SU-DHL-6 (cell line): ENCODE data around the gene UGT1A10.

ENCODE experiments used
- H2AFZ ChIP-seq: fragments of 200-600 bp; sonication (generic); 2 replicates; pipeline ENCODE4 v1.6.1; 2014; ENCODE audit warnings: low read depth, mild to moderate bottlenecking, moderate library complexity, mixed read lengths, antibody characterized with exemption, low read length; ENCODE audit not compliant: severe bottlenecking
- H3F3A ChIP-seq: fragments of 200-600 bp; shearing (Covaris generic); 2 replicates; pipeline ENCODE4 v1.6.0; 2016; ENCODE audit warnings: antibody characterized with exemption, mild to moderate bottlenecking; ENCODE audit not compliant: insufficient read depth
- H3K27ac ChIP-seq: fragments of 200-600 bp; sonication (generic); 2 replicates; pipeline ENCODE4 v1.5.1; 2016; ENCODE audit warnings: low read depth, mild to moderate bottlenecking, low read length, moderate library complexity, mixed read lengths
- H3K27me3 ChIP-seq: fragments of 200-600 bp; sonication (generic), shearing (Covaris generic); 2 replicates; pipeline ENCODE4 v1.6.0; 2014; ENCODE audit warnings: mild to moderate bottlenecking, low read length
- H3K36me3 ChIP-seq: fragments of 200-600 bp; sonication (generic); 2 replicates; pipeline ENCODE4 v1.6.1; 2014; ENCODE audit warnings: mild to moderate bottlenecking, low read length, mixed read lengths
- H3K4me2 ChIP-seq: fragments of 300-600, 200-600 bp; shearing (Covaris generic), sonication (generic); 2 replicates; pipeline ENCODE4 v1.6.0; 2014; ENCODE audit warnings: low read length, low read depth, mild to moderate bottlenecking; ENCODE audit not compliant: poor library complexity, severe bottlenecking
- H3K4me3 ChIP-seq: fragments of 200-600 bp; sonication (generic); 2 replicates; pipeline ENCODE4 v1.5.1; 2014; ENCODE audit warnings: antibody characterized with exemption, low read length, mild to moderate bottlenecking, mixed read lengths; ENCODE audit not compliant: insufficient read depth, poor library complexity, severe bottlenecking
- H3K79me2 ChIP-seq: fragments of 200-600 bp; sonication (generic); 2 replicates; pipeline ENCODE4 v1.6.1; 2014; ENCODE audit warnings: mild to moderate bottlenecking, low read length, moderate library complexity; ENCODE audit not compliant: insufficient read depth
- H3K9ac ChIP-seq: fragments of 200-600 bp; sonication (generic); 2 replicates; pipeline ENCODE4 v1.7.0; 2014; ENCODE audit warnings: mild to moderate bottlenecking, low read length
- H3K9me2 ChIP-seq: fragments of 200-600 bp; sonication (generic); replicated peaks from 2 replicates; pipeline ENCODE4 v1.6.1; 2014; ENCODE audit warnings: low read length; ENCODE audit not compliant: insufficient read depth
- H3K9me3 ChIP-seq: fragments of 200-600 bp; sonication (generic); 2 replicates; pipeline ENCODE4 v1.6.1; 2014; ENCODE audit warnings: low read length, mixed read lengths; ENCODE audit not compliant: insufficient read depth
- H4K20me1 ChIP-seq: fragments of 200-600 bp; sonication (generic); 2 replicates; pipeline ENCODE4 v1.6.1; 2014; ENCODE audit warnings: low read depth, mild to moderate bottlenecking, antibody characterized with exemption, low read length, moderate library complexity, mixed read lengths
- CTCF ChIP-seq: fragments of 200-600 bp; sonication (generic); IDR thresholded peaks from one replicate; pipeline ENCODE4 v1.5.1; 2017; ENCODE audit warnings: antibody characterized with exemption, mild to moderate bottlenecking, low read length, moderate library complexity; ENCODE audit not compliant: insufficient read depth, poor library complexity, severe bottlenecking
- EZH2phosphoT487 ChIP-seq: fragments of 200-600 bp; sonication (generic), shearing (Covaris generic); conservative IDR thresholded peaks from 2 replicates; pipeline ENCODE4 v1.6.1; 2018; ENCODE audit warnings: mild to moderate bottlenecking, antibody characterized with exemption, low read length, moderate library complexity, mixed read lengths

UGT1A10 gene

GRCh38 chr2:233810385-233810784, 174.1 kb downstream of the UGT1A10 start:
- H3K27me3 ChIP-seq = no peaks in the 10 kb centered on the region
- TF ChIP-seq CTCF (no peak), EZH2phosphoT487 (no peak)

GRCh38 chr2:233811087-233811486, 174.8 kb downstream of the UGT1A10 start:
- Histone ChIP-seq H3K4me2 (no peak overlapping the region), H3K9ac (no peak overlapping the region), H3K27ac (no peak overlapping the region), H3K9me2 (no peaks in the 10 kb centered on the region), H3K9me3 (no peaks in the 10 kb centered on the region), H3K4me3 (no peak overlapping the region), H4K20me1 (no peaks in the 10 kb centered on the region), H3K36me3 (no peaks in the 10 kb centered on the region), H2AFZ (no peak overlapping the region), H3K27me3 (no peaks in the 10 kb centered on the region), H3K79me2 (no peaks in the 10 kb centered on the region), H3F3A (no peaks in the 10 kb centered on the region)
- TF ChIP-seq CTCF = no peak
- no peak for TF ChIP-seq EZH2phosphoT487

More at GRCh38 chr2:233810385-233810784, 174.1 kb downstream of the UGT1A10 start:
- H3F3A ChIP-seq = no peaks in the 10 kb centered on the region
- H3K9me3 ChIP-seq = no peaks in the 10 kb centered on the region
- H3K36me3 ChIP-seq = no peaks in the 10 kb centered on the region
- no peaks in the 10 kb centered on the region for H3K9me2 ChIP-seq
- no peaks in the 10 kb centered on the region for H4K20me1 ChIP-seq
- H3K4me3 ChIP-seq = no peak overlapping the region
- H3K4me2 ChIP-seq = no peak overlapping the region
- H3K9ac ChIP-seq = no peak overlapping the region
- H3K27ac ChIP-seq = no peak overlapping the region
- no peak overlapping the region for H2AFZ ChIP-seq
- H3K79me2 ChIP-seq = no peaks in the 10 kb centered on the region

GRCh38 chr2:233811732-233812131, 175.5 kb downstream of the UGT1A10 start:
- no peaks in the 10 kb centered on the region for H3K27me3 ChIP-seq
- no peaks in the 10 kb centered on the region for H4K20me1 ChIP-seq
- H3K4me2 ChIP-seq = no peak overlapping the region
- no peaks in the 10 kb centered on the region for H3F3A ChIP-seq
- H3K9ac ChIP-seq = no peak overlapping the region
- no peak overlapping the region for H2AFZ ChIP-seq
- TF ChIP-seq EZH2phosphoT487 (no peak), CTCF (no peak)
- no peaks in the 10 kb centered on the region for H3K36me3 ChIP-seq
- no peaks in the 10 kb centered on the region for H3K79me2 ChIP-seq
- no peaks in the 10 kb centered on the region for H3K9me3 ChIP-seq
- H3K4me3 ChIP-seq = no peak overlapping the region
- H3K27ac ChIP-seq = no peak overlapping the region
- H3K9me2 ChIP-seq = no peaks in the 10 kb centered on the region
